Measurements from ENCODE around the gene SEPTIN10. TPM values are rescaled to one million over a fixed set of nuclear protein-coding genes. Genes with fewer than 3 reads are reported as not detected.

The SEPTIN10 gene
- polyA plus RNA-seq, 1 donor from 2014 or later = 0.71 TPM

GRCh38 chr2:109529532-109530449 is 84.0 kb downstream of the SEPTIN10 start:
- Mint-ChIP-seq H3K9me3 (peaks cover 0 to 1% (median 0%) of the 10 kb centered on the region in 3 donors), H3K4me3 (no peak overlapping the region), H3K4me1 (no peaks in the 10 kb centered on the region), H3K27ac (no peak overlapping the region), H3K36me3 (no peaks in the 10 kb centered on the region), H3K27me3 (peaks cover 17% of the 10 kb centered on the region)

- Mint-ChIP-seq H3K27ac (no peak overlapping the region), H3K4me3 (no peak overlapping the region), H3K4me1 (no peaks in the 10 kb centered on the region), H3K9me3 (no peaks in the 10 kb centered on the region), H3K27me3 (peaks cover 18% of the 10 kb centered on the region), H3K36me3 (no peaks in the 10 kb centered on the region)
Measured at GRCh38 chr2:109528811-109529501, 84.8 kb downstream of the SEPTIN10 start.

DNA sequence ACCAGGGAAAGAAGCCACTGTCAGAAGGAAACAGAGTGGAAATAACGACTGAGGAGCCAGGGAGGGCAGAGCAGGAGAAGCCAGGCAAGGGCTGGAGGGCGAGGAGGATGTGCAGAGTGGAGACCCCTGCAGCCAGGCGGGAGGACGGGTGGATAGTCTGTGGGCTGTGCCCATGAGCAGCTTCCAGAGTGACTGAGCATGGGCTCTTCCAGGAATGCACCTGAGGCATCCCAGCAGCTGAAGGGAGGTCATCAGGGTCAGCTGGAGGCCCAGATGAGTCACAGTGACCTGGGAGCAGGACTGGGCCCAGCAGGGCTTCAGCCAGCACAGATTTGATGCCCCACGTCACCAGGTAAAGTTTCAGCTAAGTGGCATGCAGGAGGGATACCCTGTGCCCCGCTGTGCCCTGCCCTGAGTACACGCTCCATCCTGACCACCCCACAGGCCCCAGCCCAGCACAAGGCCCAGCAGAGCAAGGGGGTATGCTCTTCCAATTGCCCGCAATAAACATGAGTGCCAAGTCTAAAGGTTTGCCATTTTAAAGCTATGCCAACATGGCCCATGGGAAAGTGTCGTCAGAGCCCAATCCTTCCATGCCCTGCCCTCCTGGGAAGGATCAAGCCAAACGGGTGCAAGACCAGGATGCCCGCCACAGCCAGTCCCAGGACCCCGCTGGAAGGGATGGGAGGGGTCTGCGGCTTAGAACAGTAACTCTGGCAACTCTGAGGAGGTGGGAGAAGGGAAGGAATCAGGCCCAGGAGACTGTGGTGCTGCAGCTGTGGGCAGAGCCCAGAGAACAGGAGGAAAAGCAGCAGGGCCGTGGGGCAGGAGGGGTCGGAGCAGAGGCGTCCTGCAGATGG is 85.7 kb downstream of the SEPTIN10 start:
- peaks cover 18% of the 10 kb centered on the region for H3K27me3 Mint-ChIP-seq
- H3K27ac Mint-ChIP-seq = no peak overlapping the region
- H3K9me3 Mint-ChIP-seq = no peaks in the 10 kb centered on the region
- no peaks in the 10 kb centered on the region for H3K36me3 Mint-ChIP-seq
- H3K4me1 Mint-ChIP-seq = no peaks in the 10 kb centered on the region
- H3K4me3 Mint-ChIP-seq = no peak overlapping the region

- H3K27ac Mint-ChIP-seq = no peak overlapping the region
- no peaks in the 10 kb centered on the region for H3K36me3 Mint-ChIP-seq
- no peak overlapping the region for H3K4me3 Mint-ChIP-seq
- H3K9me3 Mint-ChIP-seq = no peaks in the 10 kb centered on the region
- peaks cover 18% of the 10 kb centered on the region for H3K27me3 Mint-ChIP-seq
- H3K4me1 Mint-ChIP-seq = no peaks in the 10 kb centered on the region
Measured at GRCh38 chr2:109527079-109527478, 86.7 kb downstream of the SEPTIN10 start.

- H3K4me3 Mint-ChIP-seq = no peak overlapping the region
- no peak overlapping the region for H3K27ac Mint-ChIP-seq
- peaks cover 0 to under 1% (median 0%) of the 10 kb centered on the region in 3 donors for H3K4me1 Mint-ChIP-seq
- peaks cover 18% of the 10 kb centered on the region for H3K27me3 Mint-ChIP-seq
- H3K9me3 Mint-ChIP-seq = no peaks in the 10 kb centered on the region
- no peaks in the 10 kb centered on the region for H3K36me3 Mint-ChIP-seq
Measured at GRCh38 chr2:109526442-109526970, 87.3 kb downstream of the SEPTIN10 start.

GRCh38 chr2:109525836-109526235 is 87.9 kb downstream of the SEPTIN10 start:
- no peak overlapping the region for H3K27ac Mint-ChIP-seq
- peaks cover 0 to 1% (median 0%) of the 10 kb centered on the region in 3 donors for H3K4me1 Mint-ChIP-seq
- H3K9me3 Mint-ChIP-seq = no peaks in the 10 kb centered on the region
- no peak overlapping the region for H3K4me3 Mint-ChIP-seq
- H3K36me3 Mint-ChIP-seq = no peaks in the 10 kb centered on the region
- peaks cover 15% of the 10 kb centered on the region for H3K27me3 Mint-ChIP-seq

DNA sequence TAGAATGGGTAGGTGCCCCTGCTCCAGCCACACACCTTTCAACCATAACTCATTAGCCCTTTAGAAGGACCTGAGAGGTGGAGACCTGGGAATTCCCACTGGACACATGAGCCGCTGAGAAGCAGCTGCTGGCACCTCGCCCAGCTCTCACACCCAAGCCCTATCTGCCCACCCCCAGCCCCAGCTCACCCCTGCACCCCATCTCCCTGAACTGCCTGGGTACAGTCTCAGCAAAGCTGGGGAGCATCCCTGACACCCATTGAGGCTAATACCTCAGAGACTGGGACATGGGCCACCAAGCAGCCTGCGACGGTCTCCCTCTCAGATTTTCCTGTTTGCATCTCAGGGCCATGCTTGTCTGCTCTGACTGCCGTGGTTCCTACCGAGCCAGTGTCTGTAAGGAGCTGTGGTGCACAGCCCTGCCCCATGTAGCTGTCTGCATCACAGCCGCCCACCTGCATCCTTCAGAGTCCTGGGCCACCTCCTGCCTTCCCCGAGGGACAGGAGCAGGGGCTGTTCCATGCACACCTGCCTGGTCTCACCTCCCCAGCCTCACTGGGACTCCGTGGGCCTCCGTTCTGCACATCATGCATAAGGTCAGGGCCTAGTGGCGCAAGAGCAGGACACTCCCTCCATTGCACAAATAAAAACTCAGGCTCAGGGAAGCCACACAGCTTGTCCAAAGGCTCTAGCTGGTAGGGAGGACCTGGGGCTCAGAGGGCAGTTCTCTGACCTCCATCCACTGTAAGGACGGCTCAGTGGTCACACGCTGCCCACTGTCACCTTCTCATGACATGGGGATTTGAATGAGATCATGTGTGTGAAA is 90.0 kb downstream of the SEPTIN10 start:
- Mint-ChIP-seq H3K9me3 (no peaks in the 10 kb centered on the region), H3K36me3 (no peaks in the 10 kb centered on the region), H3K27ac (no peak overlapping the region), H3K4me3 (no peak overlapping the region), H3K4me1 (peaks cover 0 to 1% (median 0%) of the 10 kb centered on the region in 3 donors), H3K27me3 (peaks cover 9% of the 10 kb centered on the region)

GRCh38 chr2:109523121-109523520 is 90.6 kb downstream of the SEPTIN10 start:
- Mint-ChIP-seq H3K27me3 (peaks cover 8% of the 10 kb centered on the region), H3K4me3 (no peak overlapping the region), H3K4me1 (peaks cover 0 to 1% (median 0%) of the 10 kb centered on the region in 3 donors)

DNA sequence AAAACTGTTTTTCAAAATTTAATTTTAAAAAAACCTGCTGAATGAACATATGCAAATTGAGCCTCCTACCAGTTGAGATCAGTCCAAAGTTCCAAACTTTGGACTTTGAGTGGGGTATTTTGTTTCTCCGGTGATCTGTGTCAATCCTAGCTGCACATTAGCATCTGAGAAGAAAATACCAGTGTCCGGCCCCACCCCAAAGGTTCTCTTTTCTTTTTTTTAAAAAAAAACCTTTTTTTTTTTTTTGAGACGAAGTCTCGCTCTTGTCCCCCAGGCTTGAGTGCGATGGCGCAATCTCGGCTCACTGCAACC is 91.7 kb downstream of the SEPTIN10 start:
- Mint-ChIP-seq H3K36me3 (no peaks in the 10 kb centered on the region), H3K27me3 (peaks cover 7% of the 10 kb centered on the region), H3K9me3 (no peaks in the 10 kb centered on the region), H3K4me3 (no peak overlapping the region), H3K27ac (no peak overlapping the region), H3K4me1 (peaks cover 0 to 1% (median 0%) of the 10 kb centered on the region in 3 donors)

More at GRCh38 chr2:109523121-109523520, 90.6 kb downstream of the SEPTIN10 start:
- Mint-ChIP-seq H3K27ac (no peak overlapping the region), H3K9me3 (no peaks in the 10 kb centered on the region), H3K36me3 (no peaks in the 10 kb centered on the region)

GRCh38 chr2:109521233-109522062 is 92.3 kb downstream of the SEPTIN10 start:
- H3K9me3 Mint-ChIP-seq = no peaks in the 10 kb centered on the region
- no peak overlapping the region for H3K27ac Mint-ChIP-seq
- H3K4me3 Mint-ChIP-seq = no peak overlapping the region
- peaks cover 0 to 1% (median 0%) of the 10 kb centered on the region in 3 donors for H3K4me1 Mint-ChIP-seq
- H3K27me3 Mint-ChIP-seq = peaks cover 4% of the 10 kb centered on the region
- no peaks in the 10 kb centered on the region for H3K36me3 Mint-ChIP-seq

DNA sequence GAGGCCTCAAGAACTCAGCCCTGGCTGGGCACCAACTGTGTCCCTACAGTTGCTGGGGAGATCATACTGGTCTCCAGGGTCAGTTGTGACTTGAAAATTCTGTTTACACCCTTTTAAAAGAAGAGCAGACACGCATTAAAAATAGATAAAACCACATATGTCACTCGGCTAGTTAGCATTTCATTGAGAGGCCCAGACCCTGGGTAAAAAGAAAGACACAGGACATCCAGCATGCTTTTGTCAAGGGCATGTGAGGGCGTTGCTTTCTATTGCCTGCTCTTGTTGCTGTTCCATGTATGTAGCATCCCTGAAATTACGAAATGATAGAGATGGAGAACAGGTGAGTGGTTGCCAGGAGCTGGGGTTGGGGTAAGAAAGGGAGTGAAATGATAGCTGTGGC is 94.3 kb downstream of the SEPTIN10 start:
- peaks cover 2% of the 10 kb centered on the region for H3K36me3 Mint-ChIP-seq
- H3K27me3 Mint-ChIP-seq = peaks cover 5% of the 10 kb centered on the region
- H3K4me1 Mint-ChIP-seq = peaks cover 0 to 4% (median 0%) of the 10 kb centered on the region in 3 donors
- no peak overlapping the region for H3K4me3 Mint-ChIP-seq
- H3K9me3 Mint-ChIP-seq = no peaks in the 10 kb centered on the region
- no peak overlapping the region for H3K27ac Mint-ChIP-seq

DNA sequence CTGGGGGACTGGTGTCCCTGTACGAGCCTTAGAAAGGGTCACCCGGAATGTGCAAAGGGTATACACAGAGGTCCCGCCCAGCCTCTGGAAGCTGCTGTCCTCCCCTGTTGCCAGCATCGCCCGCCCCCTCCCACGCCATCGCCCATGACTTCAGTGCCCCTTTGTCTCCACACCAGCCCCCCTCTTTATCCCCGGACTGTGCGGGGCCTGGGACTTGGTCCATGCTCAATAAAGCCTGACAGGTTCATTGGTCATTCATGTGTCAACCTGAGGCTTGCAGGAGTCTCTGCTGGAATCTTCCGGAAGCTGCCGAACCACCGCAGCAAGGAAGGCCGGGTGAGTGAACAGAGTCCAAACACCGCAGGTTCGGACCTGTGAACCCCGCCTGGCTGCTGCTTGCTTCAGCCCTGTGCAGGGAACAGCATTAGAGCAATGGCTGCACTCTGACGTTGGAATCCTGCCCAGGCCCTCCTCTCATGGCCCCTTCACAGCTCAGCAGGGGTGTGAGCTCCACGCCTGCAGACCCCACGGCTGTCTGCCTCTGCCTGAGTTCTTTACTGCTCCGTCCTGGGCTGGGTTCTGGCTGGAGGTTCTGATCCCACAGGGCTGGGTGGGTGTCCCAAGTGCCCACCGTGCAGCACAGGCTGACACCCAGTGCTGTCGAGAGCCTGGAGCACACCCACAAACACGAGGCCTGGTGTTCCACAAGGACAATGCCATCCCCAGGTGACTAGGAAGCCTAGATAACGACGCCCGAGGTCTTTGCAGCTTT is 96.5 kb downstream of the SEPTIN10 start:
- peaks cover 5% of the 10 kb centered on the region for H3K27me3 Mint-ChIP-seq
- H3K4me1 Mint-ChIP-seq = peaks cover 0 to 6% (median 0%) of the 10 kb centered on the region in 3 donors
- H3K4me3 Mint-ChIP-seq = peak overlapping the region in 1 of 4 donors; percentile 1
- H3K9me3 Mint-ChIP-seq = no peaks in the 10 kb centered on the region
- peaks cover 2% of the 10 kb centered on the region for H3K36me3 Mint-ChIP-seq
- no peak overlapping the region for H3K27ac Mint-ChIP-seq
